Activated CD4-positive, alpha-beta memory T cell treated with anti-CD3 and anti-CD28 coated beads, Interleukin-2, amount 10 ng/mL, durations not matched to agents 7 days and 5 days (primary cell): ENCODE results near the gene LPP. TPM values are rescaled to one million over a fixed set of nuclear protein-coding genes. Genes with fewer than 3 reads are reported as not detected.

ENCODE experiments used
- CTCF ChIA-PET: fragments of 350-600 bp; sonication (Branson Sonifier 250); formaldehyde crosslinking; loops from one replicate; lab custom pipeline; 2021; ENCODE audit warnings: antibody characterized with exemption, inconsistent platforms; lab: Charles Lee
- POLR2A ChIA-PET: fragments of 350-600 bp; sonication (Branson Sonifier 250); formaldehyde crosslinking; loops from one replicate; lab custom pipeline; 2021; ENCODE audit warnings: antibody characterized with exemption; lab: Charles Lee
- DNase-seq: peaks from one replicate; pipeline ENCODE4 v3.0.0-alpha.2; 2020
- H3K27ac Mint-ChIP-seq: one replicate; pipeline ENCODE4 v1.8.0; 2021; ENCODE audit warnings: mild to moderate bottlenecking, mixed read lengths
- H3K27me3 Mint-ChIP-seq: one replicate; pipeline ENCODE4 v1.8.0; 2021; ENCODE audit warnings: mixed read lengths
- H3K36me3 Mint-ChIP-seq: one replicate; pipeline ENCODE4 v1.8.0; 2021; ENCODE audit warnings: low read depth, mixed read lengths
- H3K4me1 Mint-ChIP-seq: one replicate; pipeline ENCODE4 v1.8.0; 2021; ENCODE audit warnings: mixed read lengths
- H3K4me3 Mint-ChIP-seq: one replicate; pipeline ENCODE4 v1.8.0; 2021; ENCODE audit warnings: mild to moderate bottlenecking, mixed read lengths
- H3K9me3 Mint-ChIP-seq: one replicate; pipeline ENCODE4 v1.8.0; 2021; ENCODE audit warnings: mixed read lengths
- total RNA-seq, 2 experiments: library from RNA; stranded (reverse); gene quantifications; one replicate each; pipeline ENCODE4 v1.2.3, GENCODE V29; 2021

Gene LPP
- total RNA-seq, 2 experiments from 2014 or later, result 51.4 to 52.4 TPM

- peaks cover 42% of the 10 kb centered on the region for H3K36me3 Mint-ChIP-seq
- DNase-seq, result no peak
- CTCF ChIA-PET, result no interaction called here
- POLR2A ChIA-PET, result no interaction called here
- H3K4me1 Mint-ChIP-seq, result no peaks in the 10 kb centered on the region
- H3K27ac Mint-ChIP-seq, result no peak overlapping the region
- no peaks in the 10 kb centered on the region for H3K27me3 Mint-ChIP-seq
- peaks cover 1% of the 10 kb centered on the region for H3K9me3 Mint-ChIP-seq
- H3K4me3 Mint-ChIP-seq, result no peak overlapping the region
These were observed 333.0 kb downstream of the LPP start for GRCh38 chr3:188486952-188487351.

GRCh38 chr3:188487652-188488051 lies 333.7 kb downstream of the LPP start:
- Mint-ChIP-seq H3K4me3 (no peak overlapping the region), H3K4me1 (no peaks in the 10 kb centered on the region), H3K36me3 (peaks cover 40% of the 10 kb centered on the region), H3K27me3 (no peaks in the 10 kb centered on the region), H3K9me3 (no peaks in the 10 kb centered on the region), H3K27ac (no peak overlapping the region)
- ChIA-PET CTCF (no interaction called here), POLR2A (no interaction called here)
- no peak for DNase-seq

GRCh38 chr3:188488801-188489200 lies 334.8 kb downstream of the LPP start:
- peaks cover 40% of the 10 kb centered on the region for H3K36me3 Mint-ChIP-seq
- H3K27ac Mint-ChIP-seq, result no peak overlapping the region
- no peak for DNase-seq
- H3K27me3 Mint-ChIP-seq, result no peaks in the 10 kb centered on the region
- no peak overlapping the region for H3K4me3 Mint-ChIP-seq
- H3K9me3 Mint-ChIP-seq, result no peaks in the 10 kb centered on the region
- no peaks in the 10 kb centered on the region for H3K4me1 Mint-ChIP-seq
- CTCF ChIA-PET, result no interaction called here
- POLR2A ChIA-PET, result no interaction called here

GRCh38 chr3:188489639-188490405 lies 335.9 kb downstream of the LPP start:
- POLR2A ChIA-PET, result no interaction called here
- DNase-seq, result no peak
- Mint-ChIP-seq H3K27ac (no peak overlapping the region), H3K9me3 (no peaks in the 10 kb centered on the region), H3K4me3 (no peak overlapping the region), H3K4me1 (no peaks in the 10 kb centered on the region), H3K36me3 (peaks cover 31% of the 10 kb centered on the region), H3K27me3 (no peaks in the 10 kb centered on the region)
- CTCF ChIA-PET, result no interaction called here

GRCh38 chr3:188490416-188490815 lies 336.5 kb downstream of the LPP start:
- DNase-seq, result no peak
- no peaks in the 10 kb centered on the region for H3K4me1 Mint-ChIP-seq
- peaks cover 25% of the 10 kb centered on the region for H3K36me3 Mint-ChIP-seq
- CTCF ChIA-PET, result no interaction called here
- H3K9me3 Mint-ChIP-seq, result no peaks in the 10 kb centered on the region
- no peaks in the 10 kb centered on the region for H3K27me3 Mint-ChIP-seq
- POLR2A ChIA-PET, result no interaction called here
- no peak overlapping the region for H3K4me3 Mint-ChIP-seq
- no peak overlapping the region for H3K27ac Mint-ChIP-seq

- Mint-ChIP-seq H3K9me3 (no peaks in the 10 kb centered on the region), H3K4me3 (no peak overlapping the region), H3K27ac (no peak overlapping the region), H3K36me3 (peaks cover 25% of the 10 kb centered on the region), H3K27me3 (no peaks in the 10 kb centered on the region), H3K4me1 (no peaks in the 10 kb centered on the region)
- ChIA-PET CTCF (no interaction called here), POLR2A (no interaction called here)
- DNase-seq, result no peak
These were observed 337.3 kb downstream of the LPP start for GRCh38 chr3:188491276-188491687.

GRCh38 chr3:188496390-188496789 lies 342.4 kb downstream of the LPP start:
- H3K27me3 Mint-ChIP-seq, result no peaks in the 10 kb centered on the region
- no peaks in the 10 kb centered on the region for H3K4me1 Mint-ChIP-seq
- H3K27ac Mint-ChIP-seq, result no peak overlapping the region
- no peak for DNase-seq
- H3K36me3 Mint-ChIP-seq, result peaks cover 15% of the 10 kb centered on the region
- POLR2A ChIA-PET, result no interaction called here
- CTCF ChIA-PET, result no interaction called here
- peaks cover 3% of the 10 kb centered on the region for H3K9me3 Mint-ChIP-seq
- H3K4me3 Mint-ChIP-seq, result no peak overlapping the region

- ChIA-PET CTCF (interaction anchor here (1.6 kb wide), 1 partner anchor 758 kb away, joined by 6 read pairs; no protein-coding TSS in a partner anchor), POLR2A (no interaction called here)
- no peaks in the 10 kb centered on the region for H3K27me3 Mint-ChIP-seq
- no peak for DNase-seq
- peaks cover 10% of the 10 kb centered on the region for H3K36me3 Mint-ChIP-seq
- peaks cover 3% of the 10 kb centered on the region for H3K9me3 Mint-ChIP-seq
- H3K27ac Mint-ChIP-seq, result no peak overlapping the region
- no peak overlapping the region for H3K4me3 Mint-ChIP-seq
- H3K4me1 Mint-ChIP-seq, result no peaks in the 10 kb centered on the region
These were observed 343.1 kb downstream of the LPP start for GRCh38 chr3:188497021-188497420.

GRCh38 chr3:188503647-188504046 lies 349.7 kb downstream of the LPP start:
- H3K27ac Mint-ChIP-seq, result no peak overlapping the region
- no peak for DNase-seq
- H3K4me1 Mint-ChIP-seq, result peaks cover 6% of the 10 kb centered on the region
- no peaks in the 10 kb centered on the region for H3K27me3 Mint-ChIP-seq
- ChIA-PET POLR2A (no interaction called here), CTCF (no interaction called here)
- peaks cover 24% of the 10 kb centered on the region for H3K9me3 Mint-ChIP-seq
- peaks cover 24% of the 10 kb centered on the region for H3K36me3 Mint-ChIP-seq
- no peak overlapping the region for H3K4me3 Mint-ChIP-seq

- ChIA-PET CTCF (no interaction called here), POLR2A (interaction anchor here (0.6 kb wide), 1 partner anchor 694 kb away, joined by 4 read pairs; no protein-coding TSS in a partner anchor)
- H3K4me1 Mint-ChIP-seq, result peaks cover 6% of the 10 kb centered on the region
- no peak overlapping the region for H3K4me3 Mint-ChIP-seq
- H3K27ac Mint-ChIP-seq, result no peak overlapping the region
- H3K9me3 Mint-ChIP-seq, result peaks cover 24% of the 10 kb centered on the region
- H3K27me3 Mint-ChIP-seq, result no peaks in the 10 kb centered on the region
- peaks cover 24% of the 10 kb centered on the region for H3K36me3 Mint-ChIP-seq
- no peak for DNase-seq
These were observed 351.2 kb downstream of the LPP start for GRCh38 chr3:188505151-188505550.

GRCh38 chr3:188505911-188506310 lies 352.0 kb downstream of the LPP start:
- Mint-ChIP-seq H3K27ac (no peak overlapping the region), H3K36me3 (peaks cover 21% of the 10 kb centered on the region), H3K4me1 (peaks cover 6% of the 10 kb centered on the region), H3K4me3 (no peak overlapping the region), H3K9me3 (peaks cover 21% of the 10 kb centered on the region), H3K27me3 (no peaks in the 10 kb centered on the region)
- POLR2A ChIA-PET, result no interaction called here
- DNase-seq, result no peak
- CTCF ChIA-PET, result no interaction called here

- no peak for DNase-seq
- CTCF ChIA-PET, result no interaction called here
These were observed 352.5 kb downstream of the LPP start for GRCh38 chr3:188506446-188506845.

GRCh38 chr3:188507244-188507720 lies 353.3 kb downstream of the LPP start:
- CTCF ChIA-PET, result no interaction called here
- POLR2A ChIA-PET, result no interaction called here
- peaks cover 16% of the 10 kb centered on the region for H3K36me3 Mint-ChIP-seq
- no peak overlapping the region for H3K4me3 Mint-ChIP-seq
- no peak overlapping the region for H3K27ac Mint-ChIP-seq
- H3K4me1 Mint-ChIP-seq, result peaks cover 6% of the 10 kb centered on the region
- no peak for DNase-seq
- H3K27me3 Mint-ChIP-seq, result no peaks in the 10 kb centered on the region
- H3K9me3 Mint-ChIP-seq, result peaks cover 20% of the 10 kb centered on the region

More at GRCh38 chr3:188506446-188506845, 352.5 kb downstream of the LPP start:
- Mint-ChIP-seq H3K9me3 (peaks cover 21% of the 10 kb centered on the region), H3K4me3 (no peak overlapping the region), H3K27ac (no peak overlapping the region), H3K4me1 (peaks cover 6% of the 10 kb centered on the region), H3K36me3 (peaks cover 18% of the 10 kb centered on the region), H3K27me3 (no peaks in the 10 kb centered on the region)
- POLR2A ChIA-PET, result no interaction called here

GRCh38 chr3:188508454-188508853 lies 354.5 kb downstream of the LPP start:
- CTCF ChIA-PET, result no interaction called here
- no peak for DNase-seq
- Mint-ChIP-seq H3K27ac (no peak overlapping the region), H3K27me3 (no peaks in the 10 kb centered on the region), H3K4me1 (peaks cover 6% of the 10 kb centered on the region), H3K36me3 (peaks cover 14% of the 10 kb centered on the region), H3K4me3 (no peak overlapping the region), H3K9me3 (peaks cover 17% of the 10 kb centered on the region)
- POLR2A ChIA-PET, result no interaction called here
